NCI-H2227 treated with DMSO at 0.1 percent for 48 hours (cell line): ENCODE results near the gene PDSS2.
"Not testable (repeated sequence)": the region's sequence is repeated elsewhere in the genome, so short reads cannot be mapped to it uniquely, and the experiment has no call there.

Experiments used
- DNase-seq: peaks from one replicate; lab custom pipeline; 2025; lab: John Stamatoyannopoulos, UW

The PDSS2 gene

DNA sequence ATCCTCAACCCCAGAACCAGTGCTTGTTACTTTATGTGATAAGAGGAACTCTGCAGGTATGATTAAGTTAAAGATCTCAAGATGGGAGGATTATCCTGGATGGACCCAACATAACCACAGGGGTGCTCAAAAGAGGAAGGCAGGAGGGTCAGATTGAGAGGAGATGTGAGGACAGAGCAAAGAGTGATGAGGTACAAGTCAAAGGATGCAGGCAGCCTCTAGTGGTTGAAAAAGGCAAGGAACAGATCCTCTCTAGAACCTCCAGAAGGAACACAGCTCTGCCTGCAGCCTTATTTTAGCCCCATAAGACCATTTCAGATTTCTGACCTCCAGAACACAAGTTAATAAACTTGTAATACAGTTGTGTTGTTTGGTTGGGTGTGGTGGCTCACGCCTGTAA lies 41.2 kb downstream of the PDSS2 start:
- no peak for DNase-seq

GRCh38 chr6:107416145-107416544 lies 43.2 kb downstream of the PDSS2 start:
- DNase-seq, result no peak

- DNase-seq, result no peak
These were observed 45.3 kb downstream of the PDSS2 start for GRCh38 chr6:107413966-107414645.

DNA sequence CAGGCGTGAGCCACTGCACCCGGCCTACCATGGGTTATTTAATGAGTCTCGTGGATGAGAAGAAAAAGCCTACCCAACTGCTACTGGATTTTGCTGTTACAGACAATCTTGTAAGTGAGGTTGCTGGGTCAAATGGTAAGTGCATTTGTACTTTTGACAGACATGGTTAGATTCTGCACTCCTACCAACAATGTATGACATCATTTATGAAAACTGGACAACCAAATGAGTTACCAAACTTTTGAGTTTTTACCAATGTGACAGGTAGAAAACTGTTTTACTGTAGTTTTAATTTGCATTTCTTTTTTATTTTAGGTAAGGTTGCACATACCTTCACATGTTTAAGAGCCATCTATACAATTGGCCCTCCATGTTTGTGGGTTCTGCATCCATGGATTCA lies 48.2 kb downstream of the PDSS2 start:
- DNase-seq, result no peak

DNA sequence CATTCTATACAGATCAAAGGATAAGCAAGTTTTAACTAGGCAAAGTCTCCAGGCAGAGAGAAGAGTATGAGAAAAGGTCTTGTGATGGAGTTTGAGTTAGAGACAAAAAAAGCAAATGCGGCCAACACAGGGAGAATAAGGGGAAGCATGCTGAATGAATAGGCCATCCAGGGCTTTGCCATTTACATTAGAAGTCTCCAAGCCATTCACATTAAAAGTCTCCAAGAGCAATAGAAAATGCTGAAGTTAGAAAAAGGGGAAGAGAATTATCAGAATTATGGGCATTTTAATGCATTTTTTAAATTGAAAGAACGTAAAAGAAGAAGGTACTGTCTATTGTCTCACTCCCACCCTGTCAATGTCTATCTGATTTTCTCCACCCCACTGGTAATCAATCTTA lies 49.4 kb downstream of the PDSS2 start:
- no peak for DNase-seq

DNA sequence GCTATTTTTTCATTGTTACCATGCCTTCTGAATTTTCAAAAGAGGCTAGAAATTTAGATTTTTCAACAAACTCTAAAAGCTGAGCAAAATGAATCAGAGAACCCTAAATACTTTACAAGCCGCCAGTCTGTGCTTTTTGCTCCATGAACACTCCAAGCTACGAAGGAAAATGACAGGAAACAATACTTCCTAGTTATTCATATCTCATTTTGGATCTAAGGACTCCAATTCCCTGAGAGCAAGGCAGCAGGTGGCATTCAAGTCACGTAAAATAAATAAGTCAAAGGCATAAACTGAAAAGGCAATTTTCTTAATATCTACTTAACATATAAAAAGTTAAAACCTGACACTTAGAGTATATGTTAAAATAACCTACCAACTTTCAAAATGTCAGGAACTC lies 50.6 kb downstream of the PDSS2 start:
- DNase-seq, result no peak

DNA sequence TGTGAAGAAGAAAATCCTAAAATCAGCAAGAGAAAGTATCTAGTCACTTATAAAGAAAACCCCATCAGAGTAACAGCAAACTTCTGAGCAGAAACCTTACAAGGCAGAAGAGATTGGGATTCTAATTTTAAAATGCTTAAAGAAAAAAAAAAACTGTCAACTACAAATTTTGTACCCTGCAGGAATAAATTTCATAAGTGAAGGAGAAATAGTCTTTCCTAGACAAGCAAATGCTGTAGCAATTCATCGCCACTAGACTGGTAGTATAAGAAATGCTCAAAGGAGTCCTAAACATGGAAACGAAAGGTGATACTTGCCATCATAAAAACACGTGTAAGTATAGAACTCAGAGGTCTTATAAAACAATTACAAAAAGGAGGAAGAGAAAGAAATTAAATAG lies 54.4 kb downstream of the PDSS2 start:
- DNase-seq, result no peak

DNA sequence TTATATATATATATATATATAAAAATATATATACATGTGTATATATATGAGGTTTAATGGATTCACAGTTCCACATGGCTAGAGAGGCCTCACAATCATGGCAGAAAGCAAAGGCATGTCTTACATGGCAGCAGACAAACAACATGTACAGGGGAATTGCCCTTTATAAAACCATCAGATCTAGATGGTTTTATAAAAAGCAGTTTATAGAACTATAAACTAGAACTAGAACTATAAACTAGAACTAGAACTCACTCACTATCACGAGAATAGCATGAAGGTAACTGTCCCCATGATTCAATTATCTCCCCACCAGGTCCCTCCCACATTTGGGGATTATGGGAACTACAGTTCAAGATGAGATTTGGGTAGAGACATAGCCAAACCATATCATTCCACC lies 56.8 kb downstream of the PDSS2 start:
- no peak for DNase-seq

DNA sequence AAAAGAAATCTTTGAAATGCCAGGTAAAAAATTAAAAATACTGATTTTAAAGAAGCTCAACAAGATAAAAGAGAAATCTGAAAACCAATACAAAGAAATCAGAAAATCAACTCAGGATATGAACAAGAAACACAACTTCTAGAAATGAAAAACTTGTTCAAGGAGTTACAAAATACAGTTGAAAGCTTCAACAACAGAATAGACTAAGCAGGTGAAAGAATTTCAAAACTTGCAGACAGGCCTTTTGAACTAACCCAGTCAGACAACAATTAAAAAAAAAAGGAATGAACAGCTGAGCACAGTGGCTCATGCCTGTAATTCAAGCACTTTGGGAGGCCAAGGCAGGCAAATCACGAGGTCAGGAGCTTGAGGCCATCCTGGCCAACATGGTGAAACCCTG lies 57.8 kb downstream of the PDSS2 start:
- no peak for DNase-seq

- no peak for DNase-seq
These were observed 58.7 kb downstream of the PDSS2 start for GRCh38 chr6:107400616-107401147.

DNA sequence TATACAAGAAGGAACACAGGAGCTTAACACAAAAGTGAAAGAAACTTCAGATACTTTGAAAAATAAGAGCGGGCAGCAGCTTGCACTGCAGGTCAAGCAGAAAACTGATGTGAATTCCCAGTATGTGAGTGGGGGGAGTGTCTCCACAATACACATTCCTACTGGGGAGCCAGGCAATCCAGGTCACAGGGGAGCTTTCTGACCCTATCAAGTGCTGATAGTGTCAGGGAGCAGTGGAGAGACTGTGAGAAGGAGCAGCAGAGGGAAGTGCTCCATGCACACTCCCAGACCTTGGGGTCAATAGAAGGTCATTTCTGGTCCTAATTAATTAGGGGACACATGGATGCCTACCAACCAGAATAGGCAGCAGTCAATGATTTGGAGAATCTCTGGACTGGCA lies 59.4 kb downstream of the PDSS2 start:
- no peak for DNase-seq

DNA sequence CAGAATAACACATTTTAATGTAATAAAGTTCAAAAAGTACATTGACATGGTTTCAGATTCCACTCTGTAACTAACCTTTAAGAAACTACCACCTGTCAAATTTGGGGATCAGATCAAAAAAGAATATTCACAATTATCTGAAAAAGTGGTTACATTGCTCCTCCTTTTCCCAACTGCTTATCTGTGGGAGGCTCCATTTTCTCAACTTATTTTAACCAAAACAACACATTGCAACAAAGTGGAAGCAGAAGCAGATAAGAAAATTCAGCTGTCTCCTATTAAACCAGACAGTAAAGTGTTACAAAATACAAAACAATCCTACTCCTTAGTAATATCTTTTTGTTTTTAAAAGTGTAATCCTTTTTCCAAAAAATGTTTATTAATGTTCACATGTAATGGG lies 61.4 kb downstream of the PDSS2 start:
- DNase-seq, result no peak

- DNase-seq, result no peak
These were observed 63.2 kb downstream of the PDSS2 start for GRCh38 chr6:107396211-107396610.

DNA sequence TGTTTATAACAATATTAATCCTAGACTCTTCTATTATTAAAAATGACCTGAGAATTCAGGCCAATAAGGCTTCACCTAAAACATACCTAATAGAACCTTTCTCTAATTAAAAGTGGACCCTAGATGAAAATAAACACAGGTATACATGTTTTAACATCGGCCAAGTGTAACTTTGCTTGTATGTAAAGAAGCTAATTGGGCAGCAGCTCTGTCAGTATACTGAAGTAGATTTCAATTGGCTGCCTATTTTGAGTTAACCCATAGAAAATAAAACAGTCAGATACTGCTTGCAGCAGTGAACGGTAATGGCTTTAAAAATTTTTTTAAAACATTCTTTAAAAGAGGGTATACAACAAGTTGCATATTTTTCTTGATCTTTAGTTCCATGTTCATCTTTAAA lies 67.3 kb downstream of the PDSS2 start:
- no peak for DNase-seq

GRCh38 chr6:107390685-107391435 lies 68.5 kb downstream of the PDSS2 start:
- no peak for DNase-seq

GRCh38 chr6:107390056-107390455 lies 69.3 kb downstream of the PDSS2 start:
- DNase-seq, result no peak

GRCh38 chr6:107386904-107387303 lies 72.5 kb downstream of the PDSS2 start:
- DNase-seq, result no peak

DNA sequence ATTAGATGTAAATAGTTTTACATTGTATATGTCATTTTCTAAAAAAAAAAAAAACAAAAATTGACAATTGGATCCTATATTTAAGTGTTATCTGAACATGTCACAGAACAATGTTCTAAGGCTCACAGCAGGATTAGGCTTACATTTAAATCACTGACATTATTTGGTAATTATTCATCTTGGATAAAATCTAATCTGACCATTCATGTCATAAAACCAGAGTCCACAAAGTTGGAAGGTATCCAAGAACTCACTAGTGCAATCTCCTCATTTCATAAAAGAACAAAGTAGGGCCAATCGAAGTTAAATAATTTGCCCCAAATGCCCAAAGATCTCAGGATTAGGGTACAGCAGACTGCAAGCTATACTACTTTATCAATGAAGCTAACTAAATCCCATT lies 73.0 kb downstream of the PDSS2 start:
- DNase-seq, result no peak

DNA sequence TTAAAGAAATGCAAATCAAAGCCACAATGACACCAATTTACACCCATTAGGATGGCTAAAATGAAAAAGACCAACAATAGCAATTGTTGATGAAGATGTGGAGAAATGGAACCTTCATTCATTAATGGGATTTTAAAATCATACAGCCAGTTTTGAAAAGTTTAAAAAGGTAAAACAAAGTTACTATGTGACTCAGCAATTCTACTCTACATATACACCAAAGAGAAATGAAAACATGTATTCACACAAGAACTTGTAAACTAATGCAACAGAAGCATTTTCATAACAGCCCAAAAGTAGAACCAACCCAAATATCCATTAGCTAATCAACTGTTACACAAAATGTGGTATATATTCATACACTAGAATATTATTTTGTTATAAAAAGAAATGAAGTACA lies 75.7 kb downstream of the PDSS2 start:
- DNase-seq, result no peak

DNA sequence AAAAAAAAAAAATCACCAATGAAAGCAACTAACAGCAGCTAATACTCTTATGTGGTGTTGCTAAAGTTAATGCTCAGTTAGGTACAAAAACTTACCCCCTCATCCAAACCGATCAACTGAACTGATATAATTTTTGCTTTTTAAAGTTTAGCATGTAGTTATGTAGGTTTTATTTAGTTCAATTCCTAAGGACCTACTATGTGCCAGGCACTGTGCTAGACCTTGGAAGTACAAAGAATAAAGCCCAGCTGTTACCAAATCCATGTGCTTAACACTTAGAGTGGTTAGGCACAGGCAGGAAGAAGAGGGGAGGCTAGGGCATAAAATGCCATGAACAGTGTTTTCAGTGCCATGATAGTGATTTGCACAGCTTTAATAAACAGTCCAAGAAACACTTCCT lies 85.1 kb downstream of the PDSS2 start:
- DNase-seq, result no peak

GRCh38 chr6:107369493-107369892 lies 89.9 kb downstream of the PDSS2 start:
- DNase-seq, result no peak

DNA sequence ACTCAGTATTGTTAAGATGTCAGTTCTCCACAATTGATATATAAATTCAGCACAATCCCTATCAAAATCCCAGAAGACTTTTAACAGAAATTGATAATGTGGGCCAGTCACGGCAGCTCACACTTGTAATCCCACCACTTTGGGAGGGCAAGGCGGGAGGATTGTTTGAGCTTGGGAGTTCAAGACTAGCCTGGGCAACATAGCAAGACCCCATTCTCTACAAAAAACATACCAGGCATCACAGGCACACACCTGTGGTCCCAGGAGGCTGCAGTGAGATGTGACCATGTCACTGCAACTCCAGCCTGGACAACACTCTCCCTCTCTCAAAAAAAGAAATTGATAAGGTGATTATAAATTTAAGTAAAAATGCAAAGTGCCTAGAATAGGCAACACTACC lies 90.9 kb downstream of the PDSS2 start:
- DNase-seq, result no peak

DNA sequence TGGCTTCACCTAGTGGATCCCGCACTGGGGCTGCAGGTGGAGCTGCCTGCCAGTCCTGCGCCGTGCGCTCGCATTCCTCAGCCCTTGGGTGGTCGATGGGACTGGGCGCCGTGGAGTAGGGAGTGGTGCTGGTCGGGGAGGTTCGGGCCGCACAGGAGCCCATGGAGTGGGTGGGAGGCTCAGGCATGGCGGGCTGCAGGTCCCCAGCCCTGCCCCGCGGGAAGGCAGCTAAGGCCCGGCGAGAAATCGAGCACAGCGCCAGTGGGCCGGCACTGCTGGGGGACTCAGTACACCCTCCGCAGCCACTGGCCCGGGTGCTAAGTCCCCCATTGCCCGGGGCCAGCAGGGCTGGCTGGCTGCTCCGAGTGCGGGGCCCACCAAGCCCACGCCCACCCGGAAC lies 95.2 kb downstream of the PDSS2 start:
- not testable (repeated sequence) for DNase-seq
